ENCODE results near the gene PAK1.
"Not testable (repeated sequence)": the region's sequence is repeated elsewhere in the genome, so short reads cannot be mapped to it uniquely, and the experiment has no call there.

PAK1 gene

DNA sequence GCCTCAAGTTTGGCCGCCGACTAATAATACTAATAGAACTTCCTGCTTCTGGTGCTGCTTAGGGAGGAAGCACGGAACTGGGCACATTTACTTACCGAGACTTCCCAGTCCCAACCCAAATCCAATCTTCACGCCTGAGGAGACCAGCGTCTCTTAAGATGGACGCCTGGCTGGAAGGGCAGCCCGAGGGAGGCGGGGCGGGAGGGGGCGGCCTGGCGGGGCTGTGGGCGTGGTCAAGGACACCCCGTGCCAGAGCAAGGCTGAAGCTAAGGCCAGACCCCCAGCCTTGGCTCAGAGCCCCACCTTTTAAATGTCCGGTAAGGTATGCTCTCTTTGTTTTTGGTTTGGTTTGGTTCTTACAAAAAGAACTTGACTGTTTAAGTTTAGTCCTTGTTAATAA lies 172.4 kb downstream of the PAK1 start, which contains the start of gene GDPD4:
Gene GDPD4 (minus strand): TSS at position 177 of the 400 bp plus-strand sequence. CDS start 16,549 bp downstream, outside the sequence.
- ChIA-PET CTCF (interaction anchor here (1.1 kb wide), 1 partner anchor 13 kb away, joined by 4 read pairs; no protein-coding TSS in a partner anchor), POLR2A (no interaction called here)
- DNase-seq (ENCODE audit: low read depth, low spot score), result no peak
- H3K4me3 ChIP-seq (ENCODE audit: low read depth, low read length), result no peak within 1 kb of the TSS
- TF ChIP-seq, protein P1, sequence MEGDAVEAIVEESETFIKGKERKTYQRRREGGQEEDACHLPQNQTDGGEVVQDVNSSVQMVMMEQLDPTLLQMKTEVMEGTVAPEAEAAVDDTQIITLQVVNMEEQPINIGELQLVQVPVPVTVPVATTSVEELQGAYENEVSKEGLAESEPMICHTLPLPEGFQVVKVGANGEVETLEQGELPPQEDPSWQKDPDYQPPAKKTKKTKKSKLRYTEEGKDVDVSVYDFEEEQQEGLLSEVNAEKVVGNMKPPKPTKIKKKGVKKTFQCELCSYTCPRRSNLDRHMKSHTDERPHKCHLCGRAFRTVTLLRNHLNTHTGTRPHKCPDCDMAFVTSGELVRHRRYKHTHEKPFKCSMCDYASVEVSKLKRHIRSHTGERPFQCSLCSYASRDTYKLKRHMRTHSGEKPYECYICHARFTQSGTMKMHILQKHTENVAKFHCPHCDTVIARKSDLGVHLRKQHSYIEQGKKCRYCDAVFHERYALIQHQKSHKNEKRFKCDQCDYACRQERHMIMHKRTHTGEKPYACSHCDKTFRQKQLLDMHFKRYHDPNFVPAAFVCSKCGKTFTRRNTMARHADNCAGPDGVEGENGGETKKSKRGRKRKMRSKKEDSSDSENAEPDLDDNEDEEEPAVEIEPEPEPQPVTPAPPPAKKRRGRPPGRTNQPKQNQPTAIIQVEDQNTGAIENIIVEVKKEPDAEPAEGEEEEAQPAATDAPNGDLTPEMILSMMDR (IDR thresholded peaks at IDR 0.05; ENCODE audit: insufficient read depth, low read length, missing control alignments), result no peak

DNA sequence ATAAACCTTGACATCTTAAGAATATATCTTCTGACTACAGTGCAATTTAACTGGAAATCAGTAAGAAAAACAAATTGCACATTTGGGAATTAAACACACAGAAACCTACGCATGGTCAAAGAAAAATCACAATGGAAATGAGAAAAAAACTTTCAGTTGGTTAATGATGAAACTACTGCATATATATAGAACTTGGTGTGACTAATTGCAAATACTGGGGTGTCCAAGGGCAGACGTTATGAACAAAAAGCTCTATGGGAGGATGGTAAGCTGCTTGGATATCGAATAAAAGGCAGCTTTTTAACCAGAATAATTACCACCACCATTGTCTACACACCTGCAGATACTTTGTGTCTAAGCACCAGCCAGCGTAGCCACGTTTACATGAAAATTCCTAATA lies 173.2 kb downstream of the PAK1 start:
- H3K4me3 ChIP-seq (ENCODE audit: low read depth, low read length), result no peak overlapping the region
- CTCF ChIA-PET, result interaction anchor here (1.1 kb wide), 1 partner anchor 14 kb away, joined by 4 read pairs; no protein-coding TSS in a partner anchor
- POLR2A ChIA-PET, result no interaction called here
- TF ChIP-seq, protein P1 (IDR thresholded peaks at IDR 0.05; ENCODE audit: insufficient read depth, low read length, missing control alignments), result no peak
- no peak for DNase-seq (ENCODE audit: low read depth, low spot score)

DNA sequence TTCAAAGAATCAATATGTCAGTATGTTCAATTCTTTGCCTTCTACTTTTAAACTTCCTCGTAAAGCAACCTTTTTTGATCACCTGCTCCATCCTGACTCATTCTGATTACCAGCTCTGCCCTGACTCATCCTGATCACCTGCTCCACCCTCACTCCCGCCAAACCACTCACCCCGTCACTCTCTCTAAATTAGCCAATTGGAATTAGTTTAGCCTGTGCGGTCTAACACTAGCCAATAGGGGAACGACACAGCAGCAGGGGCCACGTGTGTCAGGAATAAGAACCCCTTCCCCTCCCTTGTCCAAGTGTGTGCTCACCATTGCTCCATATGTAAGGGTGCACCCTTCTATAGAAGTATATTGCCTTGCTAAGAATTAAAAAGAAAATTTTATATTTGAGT lies 173.9 kb downstream of the PAK1 start:
- DNase-seq (ENCODE audit: low read depth, low spot score); POLR2A ChIA-PET; CTCF ChIA-PET; H3K4me3 ChIP-seq (ENCODE audit: low read depth, low read length): not testable (repeated sequence)

DNA sequence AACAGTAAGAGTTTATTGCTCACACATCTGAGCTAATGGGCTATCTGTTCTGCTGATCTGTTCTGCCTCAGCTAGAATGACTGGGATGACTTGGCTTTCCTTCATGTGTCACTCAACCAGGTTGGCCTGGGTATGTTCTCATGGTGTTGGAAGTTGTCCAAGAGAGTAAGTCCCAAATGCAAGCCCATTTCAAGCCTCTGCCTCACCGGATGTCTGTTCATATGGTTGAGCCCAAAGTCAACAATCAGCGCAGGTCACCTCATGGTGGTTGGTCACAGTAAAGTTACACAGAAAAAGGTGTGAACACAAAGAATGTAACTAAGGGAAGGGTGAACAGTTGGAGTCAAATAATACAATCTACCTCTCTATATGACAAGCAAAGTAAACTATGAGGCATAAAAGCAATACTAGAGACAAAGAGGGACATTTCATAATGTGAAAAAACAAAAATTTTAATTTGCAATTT lies 174.3 kb downstream of the PAK1 start:
- ChIA-PET CTCF (no interaction called here), POLR2A (no interaction called here)
- no peak overlapping the region for H3K4me3 ChIP-seq (ENCODE audit: low read depth, low read length)
- no peak for DNase-seq (ENCODE audit: low read depth, low spot score)
- TF ChIP-seq, protein P1 (IDR thresholded peaks at IDR 0.05; ENCODE audit: insufficient read depth, low read length, missing control alignments), result no peak

DNA sequence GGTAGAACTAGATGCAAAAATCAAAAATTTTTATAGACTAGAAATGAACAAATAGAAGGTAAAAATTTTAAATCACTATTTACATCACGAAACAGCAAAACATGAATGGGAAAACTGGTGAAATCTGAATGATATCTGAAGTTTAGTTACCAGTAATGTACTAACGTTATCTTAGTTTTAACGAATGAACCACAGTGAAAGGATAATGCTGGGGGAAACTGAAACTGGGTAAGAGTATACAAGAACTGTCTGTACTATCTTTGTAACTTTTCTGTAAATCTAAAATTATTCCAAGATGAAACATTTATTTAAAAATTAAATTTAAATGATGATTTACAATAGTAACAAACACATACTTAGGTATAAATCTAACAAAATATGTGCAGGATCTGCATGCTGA lies 179.9 kb downstream of the PAK1 start:
- CTCF ChIA-PET, result no interaction called here
- H3K4me3 ChIP-seq (ENCODE audit: low read depth, low read length), result no peak overlapping the region
- DNase-seq (ENCODE audit: low read depth, low spot score), result no peak
- TF ChIP-seq, protein P1 (IDR thresholded peaks at IDR 0.05; ENCODE audit: insufficient read depth, low read length, missing control alignments), result no peak
- POLR2A ChIA-PET, result no interaction called here

DNA sequence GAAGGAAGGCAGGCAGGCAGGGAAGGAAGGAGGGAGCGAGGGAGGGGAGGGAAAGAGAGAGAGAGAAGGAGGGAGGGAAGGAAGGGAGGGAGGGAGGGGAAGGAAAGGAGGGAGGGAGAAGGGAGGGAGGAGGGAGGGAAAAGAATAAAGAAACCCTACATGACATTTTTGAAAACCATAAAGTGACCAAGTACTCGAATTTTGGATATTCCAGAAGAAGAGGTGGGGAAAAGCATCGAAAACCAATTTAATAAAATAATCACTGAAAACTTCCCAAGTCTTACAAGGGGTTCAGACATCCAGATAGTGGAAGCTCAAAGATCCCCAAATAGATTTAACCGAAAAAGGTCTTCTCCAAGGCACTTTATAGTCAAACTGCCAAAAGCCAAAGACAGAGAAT lies 184.2 kb downstream of the PAK1 start:
- CTCF ChIA-PET, result no interaction called here
- TF ChIP-seq, protein P1 (IDR thresholded peaks at IDR 0.05; ENCODE audit: insufficient read depth, low read length, missing control alignments), result no peak
- no peak for DNase-seq (ENCODE audit: low read depth, low spot score)
- H3K4me3 ChIP-seq (ENCODE audit: low read depth, low read length), result no peak overlapping the region
- POLR2A ChIA-PET, result no interaction called here

DNA sequence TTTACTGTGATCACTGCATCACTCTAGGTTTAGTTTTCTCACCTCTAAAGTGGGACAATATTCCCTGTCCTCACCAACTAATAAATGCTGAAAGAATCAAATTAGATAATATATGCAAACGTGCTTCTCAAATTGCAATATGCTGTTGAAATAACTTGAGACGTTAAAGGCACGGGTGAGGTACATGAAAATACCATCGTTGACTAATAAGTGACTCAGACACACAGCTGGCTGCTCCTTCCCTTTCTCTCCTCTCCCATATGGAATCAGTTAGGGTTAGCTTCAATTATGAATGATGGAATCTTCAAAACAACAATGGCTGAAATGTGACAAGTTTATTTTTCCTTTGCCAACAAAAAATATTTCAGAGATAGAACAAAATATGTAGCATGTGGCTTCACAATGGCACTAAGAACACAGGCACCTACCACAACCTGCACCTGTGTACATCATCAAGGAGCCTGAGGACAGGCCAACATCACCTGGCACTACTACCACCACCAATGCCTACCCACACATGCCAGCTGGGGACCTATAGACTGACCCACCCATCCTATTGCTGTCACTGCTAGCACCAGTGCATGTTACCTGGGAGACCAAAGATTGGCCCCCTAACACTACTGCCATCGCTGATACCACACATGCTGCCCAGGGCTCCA lies 186.2 kb downstream of the PAK1 start:
- ChIA-PET CTCF (interaction anchor here (0.9 to 1.3 kb wide), 3 partner anchors 59 to 260 kb away, joined by 3 read pairs; no protein-coding TSS in a partner anchor), POLR2A (interaction anchor here (0.8 to 1.2 kb wide), 3 partner anchors 59 to 314 kb away, joined by 3 to 4 read pairs (median 4); no protein-coding TSS in a partner anchor)
- TF ChIP-seq, protein P1 (IDR thresholded peaks at IDR 0.05; ENCODE audit: insufficient read depth, low read length, missing control alignments), result no peak
- no peak overlapping the region for H3K4me3 ChIP-seq (ENCODE audit: low read depth, low read length)
- peak; percentile 57 for DNase-seq (ENCODE audit: low read depth, low spot score)

All from AG04449 (cell line).